NCI-H1092 treated with DMSO at 0.1 percent for 48 hours (cell line): ENCODE data around the gene TEC.

Experiments
- DNase-seq: peaks from one replicate; lab custom pipeline; 2025; lab: John Stamatoyannopoulos, UW

The TEC gene

GRCh38 chr4:48163746-48164145, 105.9 kb downstream of the TEC start:
- DNase-seq = no peak

GRCh38 chr4:48162162-48162561, 107.5 kb downstream of the TEC start:
- DNase-seq = no peak

GRCh38 chr4:48157271-48157670, 112.4 kb downstream of the TEC start:
- DNase-seq = no peak

DNA sequence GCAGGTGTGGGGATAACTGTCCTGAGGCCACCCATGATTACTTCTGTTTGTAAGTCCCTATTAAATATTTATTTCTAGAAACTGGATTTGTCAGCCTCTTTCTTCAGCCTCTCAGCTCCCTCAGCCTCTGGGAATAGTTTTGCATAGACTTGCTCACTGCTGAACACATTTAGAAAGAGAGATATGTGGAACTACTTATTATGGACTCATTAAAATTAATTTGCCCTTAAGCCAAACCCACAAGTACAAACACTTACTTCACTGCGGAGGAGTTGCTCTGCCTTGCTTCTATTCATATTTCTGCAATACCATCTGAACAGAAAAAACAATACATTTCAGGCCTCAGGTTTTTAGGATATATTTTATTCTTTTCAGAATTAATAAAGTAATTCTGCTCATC, 113.2 kb downstream of the TEC start:
- DNase-seq = no peak

GRCh38 chr4:48153791-48154550, 115.7 kb downstream of the TEC start:
- DNase-seq = no peak

GRCh38 chr4:48152259-48152658, 117.4 kb downstream of the TEC start:
- DNase-seq = no peak

DNA sequence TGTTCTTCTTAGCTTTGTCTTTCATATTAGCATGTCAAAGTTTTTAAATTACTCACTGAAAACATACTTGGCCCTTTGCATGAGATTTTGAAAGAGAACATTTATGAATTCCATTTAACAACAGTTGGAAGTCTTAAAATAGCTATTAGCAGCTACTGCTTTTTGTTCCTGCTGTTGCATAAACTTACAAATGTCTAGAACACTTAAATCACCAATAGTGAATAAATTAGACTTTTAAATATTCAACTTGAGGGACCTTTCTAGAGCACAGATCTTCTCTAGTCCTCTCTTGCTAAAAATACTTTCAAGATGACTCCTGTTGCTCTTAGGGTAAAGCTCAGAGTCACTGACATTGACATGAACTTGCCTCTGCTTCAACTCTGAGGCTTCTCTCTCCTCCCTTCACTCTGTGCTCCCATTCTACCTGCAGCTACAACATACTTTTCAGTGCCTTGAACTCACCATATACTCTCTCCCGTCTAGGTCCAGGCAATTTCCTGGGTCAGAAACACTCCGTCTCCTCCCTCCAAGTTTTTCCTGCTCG, 119.7 kb downstream of the TEC start:
- no peak for DNase-seq

GRCh38 chr4:48147621-48148020, 122.0 kb downstream of the TEC start:
- no peak for DNase-seq

DNA sequence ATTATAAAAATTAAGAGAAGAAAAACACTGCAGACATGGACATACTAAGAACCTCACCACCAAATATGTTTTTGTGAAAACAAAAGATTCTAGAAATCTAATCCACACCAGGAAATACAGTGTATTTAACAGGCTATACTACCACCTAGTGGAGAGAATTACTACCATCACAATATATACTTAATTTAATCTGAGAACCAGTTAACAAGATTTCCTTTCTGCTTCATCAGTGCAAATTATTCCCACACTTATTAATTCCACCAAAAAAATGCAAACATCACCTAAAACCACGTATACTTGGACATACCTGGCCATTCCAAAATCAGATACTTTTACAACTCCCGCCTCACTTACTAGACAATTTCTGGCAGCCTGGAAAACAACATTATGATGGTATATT, 128.6 kb downstream of the TEC start:
- DNase-seq = peak; percentile 35

DNA sequence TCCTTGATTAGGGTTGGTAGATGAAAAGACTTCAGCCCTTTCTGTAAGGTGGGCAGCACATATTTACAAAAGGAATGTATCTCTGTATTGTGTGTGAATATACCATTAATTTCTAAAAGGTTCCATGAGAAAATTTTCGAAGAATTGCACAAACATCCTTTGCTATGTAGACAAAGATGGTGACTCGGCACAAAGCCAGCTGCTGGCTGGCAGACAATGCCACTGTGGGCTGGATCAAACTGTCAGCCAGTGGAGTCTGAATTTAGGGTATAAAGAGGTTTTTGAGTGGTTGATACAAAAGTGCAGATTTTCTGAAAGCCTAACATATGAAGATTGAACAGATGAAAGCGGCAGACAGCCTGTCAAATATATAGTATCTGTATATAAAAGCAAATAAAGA, 129.9 kb downstream of the TEC start:
- no peak for DNase-seq

GRCh38 chr4:48138936-48139335, 130.7 kb downstream of the TEC start:
- DNase-seq = no peak

DNA sequence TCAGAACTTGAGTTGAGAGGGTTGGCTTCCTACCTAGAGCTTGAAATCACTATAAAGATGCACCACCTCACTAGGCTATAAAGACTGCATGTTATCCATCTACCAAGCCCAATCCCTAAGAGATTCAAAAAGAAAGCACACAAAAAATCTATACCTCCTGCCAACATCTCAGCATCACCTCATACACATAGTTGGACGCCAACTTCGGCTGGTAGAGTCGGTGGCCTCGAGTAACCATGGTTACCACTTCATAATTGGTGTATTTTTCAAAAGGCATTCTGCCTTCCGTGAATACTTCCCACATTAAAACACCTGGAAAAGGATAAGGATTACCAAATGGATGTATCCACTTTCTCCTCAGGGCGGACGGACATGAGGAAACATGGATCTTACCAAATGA, 131.1 kb downstream of the TEC start:
- no peak for DNase-seq

- DNase-seq = no peak
These were observed 131.8 kb downstream of the TEC start for GRCh38 chr4:48137846-48138245.

DNA sequence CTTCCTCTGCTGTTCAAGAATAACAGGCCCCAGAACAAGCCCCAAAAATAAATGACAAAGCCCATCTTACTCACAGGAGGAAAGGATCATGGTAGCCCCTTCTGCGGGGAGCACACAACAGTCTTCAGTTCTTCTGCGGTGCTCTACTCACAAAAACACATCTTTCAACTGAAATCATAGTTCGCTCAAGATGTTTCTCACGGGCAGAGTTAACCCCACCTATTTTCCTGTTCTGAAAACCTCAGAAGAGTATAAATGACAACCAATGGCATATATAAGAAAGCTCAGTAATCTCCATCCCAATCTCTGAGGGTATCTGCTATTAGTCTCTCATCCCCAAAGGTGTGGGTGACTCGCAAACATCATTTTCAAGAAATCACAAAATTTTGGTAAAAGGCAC, 135.6 kb downstream of the TEC start, which contains the start of gene TXK:
TSS of gene TXK (minus strand) at position 170 of the 400 bp plus-strand sequence. CDS start at position 90, 80 bp downstream.
- DNase-seq = no peak

- DNase-seq = no peak
These were observed 136.0 kb downstream of the TEC start for GRCh38 chr4:48133669-48134068.

- DNase-seq = no peak
These were observed 137.9 kb downstream of the TEC start for GRCh38 chr4:48131736-48132135.

DNA sequence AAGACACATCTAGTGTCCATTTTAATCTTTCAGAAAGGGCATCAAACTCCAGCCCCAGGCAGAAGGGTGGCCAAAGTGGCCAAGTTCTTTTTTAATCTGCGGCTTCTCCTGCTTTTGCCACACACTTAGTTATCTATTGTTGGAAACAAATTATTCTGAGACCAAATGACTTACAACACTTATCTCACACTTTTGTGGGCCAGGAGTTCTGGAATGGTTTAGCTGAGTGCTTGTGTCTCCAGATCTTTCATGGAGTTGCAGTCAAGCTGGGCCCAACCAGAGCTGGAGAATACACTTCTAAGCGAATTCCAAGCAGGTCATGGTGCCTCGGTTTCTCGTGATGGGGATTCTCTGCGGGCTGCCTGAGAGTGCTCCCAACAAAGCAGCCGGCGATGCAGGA, 139.5 kb downstream of the TEC start:
- no peak for DNase-seq

GRCh38 chr4:48129307-48130014, 140.2 kb downstream of the TEC start:
- DNase-seq = no peak

- DNase-seq = peak; percentile 24
These were observed 141.8 kb downstream of the TEC start for GRCh38 chr4:48127682-48128404.

DNA sequence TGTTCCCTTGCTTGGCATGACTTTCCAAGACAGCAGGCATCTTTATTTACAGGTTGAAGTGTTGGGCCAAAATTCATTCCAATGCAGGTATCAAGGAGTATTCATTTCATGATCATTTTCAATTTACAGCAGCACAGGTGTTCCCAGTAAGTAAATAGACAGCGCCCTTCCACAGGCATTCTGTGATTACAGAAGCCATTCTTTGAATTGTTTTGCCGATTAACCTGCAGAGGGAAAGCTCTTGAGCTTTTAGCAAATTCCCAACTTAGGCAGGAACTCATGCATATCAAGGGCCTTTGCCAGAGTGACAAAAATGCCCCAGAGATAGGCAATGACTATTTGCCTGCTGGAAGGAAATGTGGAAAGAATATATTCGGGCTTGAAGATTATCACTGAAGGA, 142.4 kb downstream of the TEC start:
- no peak for DNase-seq

DNA sequence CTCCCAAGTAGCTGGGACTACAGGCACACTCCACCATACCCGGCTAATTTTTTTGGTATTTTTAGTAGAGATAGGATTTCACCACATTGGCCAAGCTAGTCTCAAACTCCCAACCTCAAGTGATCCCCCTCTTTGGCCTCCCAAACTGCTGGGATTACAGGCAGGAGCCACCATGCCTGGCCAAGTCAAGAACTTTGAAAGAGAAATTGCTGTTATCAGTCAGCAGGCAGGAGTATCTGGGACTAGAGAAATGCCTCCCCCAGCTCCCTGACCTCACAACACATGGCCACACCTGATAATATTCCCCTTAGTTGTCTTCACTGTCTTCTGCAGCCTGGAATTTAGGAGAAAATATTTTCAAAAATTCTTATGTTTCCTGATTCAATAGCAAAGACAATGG, 143.0 kb downstream of the TEC start:
- DNase-seq = no peak

- DNase-seq = no peak
These were observed 144.8 kb downstream of the TEC start for GRCh38 chr4:48124870-48125269.

GRCh38 chr4:48122756-48123155, 146.9 kb downstream of the TEC start:
- no peak for DNase-seq
